Breast epithelium (tissue), 3 donors: ENCODE data around the gene CCDC9.

ENCODE experiments used
- POLR2A ChIP-seq: fragments of 450-650 bp; IDR thresholded peaks from one replicate; pipeline ENCODE4 v1.6.1; 2016; ENCODE audit warnings: antibody characterized with exemption, mild to moderate bottlenecking, moderate library complexity
- TF ChIP-seq, protein P1 (sequence below), 3 donors: fragments of 450-650 bp; IDR thresholded peaks; one replicate each; pipeline ENCODE4 v1.5.1; 2016 to 2017; ENCODE audit warnings: antibody characterized with exemption in 3 of 3, mild to moderate bottlenecking in 3 of 3, moderate library complexity in 3 of 3

DNA sequence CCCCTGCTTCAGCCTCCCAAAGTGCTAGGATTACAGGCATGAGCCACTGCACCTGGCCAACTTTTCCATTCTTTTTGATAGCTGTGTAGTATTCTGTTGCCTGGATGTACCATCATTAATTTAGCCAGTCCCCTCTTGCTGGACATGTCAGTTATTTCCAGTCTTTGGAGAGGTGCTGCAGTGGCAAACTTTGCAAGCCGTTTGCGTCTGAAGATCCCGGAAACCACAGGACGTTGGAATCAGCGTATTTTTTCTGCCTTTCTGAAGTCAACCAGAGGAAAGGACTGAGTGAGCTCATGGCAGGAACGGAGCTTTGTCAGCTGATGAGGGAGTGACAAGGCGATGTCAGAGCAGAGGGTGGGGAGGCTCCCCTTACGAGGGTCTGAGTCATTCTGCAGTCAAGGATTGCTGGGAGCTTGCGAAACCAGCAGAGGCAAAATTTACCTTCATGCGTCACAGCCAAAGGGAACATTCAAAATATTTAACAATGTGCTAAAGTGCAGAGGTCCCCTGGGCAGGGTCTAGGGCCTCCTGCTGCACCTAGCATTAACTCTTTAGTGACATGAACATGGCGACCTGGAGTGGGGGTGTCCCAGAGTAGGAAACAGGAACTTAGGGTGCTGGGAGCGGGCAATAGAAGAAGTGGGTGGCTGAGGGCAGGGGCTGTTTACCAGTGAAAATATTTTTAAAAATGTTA lies 58.9 kb downstream of the CCDC9 start:
- TF ChIP-seq POLR2A, result no peak
- TF ChIP-seq, protein P1, sequence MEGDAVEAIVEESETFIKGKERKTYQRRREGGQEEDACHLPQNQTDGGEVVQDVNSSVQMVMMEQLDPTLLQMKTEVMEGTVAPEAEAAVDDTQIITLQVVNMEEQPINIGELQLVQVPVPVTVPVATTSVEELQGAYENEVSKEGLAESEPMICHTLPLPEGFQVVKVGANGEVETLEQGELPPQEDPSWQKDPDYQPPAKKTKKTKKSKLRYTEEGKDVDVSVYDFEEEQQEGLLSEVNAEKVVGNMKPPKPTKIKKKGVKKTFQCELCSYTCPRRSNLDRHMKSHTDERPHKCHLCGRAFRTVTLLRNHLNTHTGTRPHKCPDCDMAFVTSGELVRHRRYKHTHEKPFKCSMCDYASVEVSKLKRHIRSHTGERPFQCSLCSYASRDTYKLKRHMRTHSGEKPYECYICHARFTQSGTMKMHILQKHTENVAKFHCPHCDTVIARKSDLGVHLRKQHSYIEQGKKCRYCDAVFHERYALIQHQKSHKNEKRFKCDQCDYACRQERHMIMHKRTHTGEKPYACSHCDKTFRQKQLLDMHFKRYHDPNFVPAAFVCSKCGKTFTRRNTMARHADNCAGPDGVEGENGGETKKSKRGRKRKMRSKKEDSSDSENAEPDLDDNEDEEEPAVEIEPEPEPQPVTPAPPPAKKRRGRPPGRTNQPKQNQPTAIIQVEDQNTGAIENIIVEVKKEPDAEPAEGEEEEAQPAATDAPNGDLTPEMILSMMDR (IDR thresholded peaks at IDR 0.05), result no peak
